ENCODE data around the gene MYH9. TPM values are rescaled to one million over a fixed set of nuclear protein-coding genes. Genes with fewer than 3 reads are reported as not detected.

The MYH9 gene
- total RNA-seq, 1 donor from 2014 or later: 544 TPM

- DNase-seq (ENCODE audit: low spot score): peak; percentile 67
Observed at GRCh38 chr22:36386900-36387708, 663 bp downstream of the MYH9 start.

GRCh38 chr22:36386351-36386899 lies 1.3 kb downstream of the MYH9 start:
- DNase-seq (ENCODE audit: low spot score): peak; percentile 41

- DNase-seq (ENCODE audit: low spot score): peak; percentile 56
Observed at GRCh38 chr22:36385491-36386350, 2.0 kb downstream of the MYH9 start.

GRCh38 chr22:36384766-36385481 lies 2.8 kb downstream of the MYH9 start:
- DNase-seq (ENCODE audit: low spot score): no peak

GRCh38 chr22:36383110-36383581 lies 4.6 kb downstream of the MYH9 start:
- DNase-seq (ENCODE audit: low spot score): peak; percentile 65

- DNase-seq (ENCODE audit: low spot score): no peak
Observed at GRCh38 chr22:36381513-36382128, 6.1 kb downstream of the MYH9 start.

GRCh38 chr22:36379593-36380361 lies 8.0 kb downstream of the MYH9 start:
- DNase-seq (ENCODE audit: low spot score): no peak

- no peak for DNase-seq (ENCODE audit: low spot score)
Observed at GRCh38 chr22:36378869-36379217, 8.9 kb downstream of the MYH9 start.

- no peak for DNase-seq (ENCODE audit: low spot score)
Observed at GRCh38 chr22:36378080-36378868, 9.5 kb downstream of the MYH9 start.

- no peak for DNase-seq (ENCODE audit: low spot score)
Observed at GRCh38 chr22:36377022-36377631, 10.6 kb downstream of the MYH9 start.

- no peak for DNase-seq (ENCODE audit: low spot score)
Observed at GRCh38 chr22:36376265-36376664, 11.5 kb downstream of the MYH9 start.

- DNase-seq (ENCODE audit: low spot score): no peak
Observed at GRCh38 chr22:36375071-36375980, 12.4 kb downstream of the MYH9 start.

- no peak for DNase-seq (ENCODE audit: low spot score)
Observed at GRCh38 chr22:36374603-36375024, 13.2 kb downstream of the MYH9 start.

- DNase-seq (ENCODE audit: low spot score): no peak
Observed at GRCh38 chr22:36373258-36373579, 14.5 kb downstream of the MYH9 start.

- DNase-seq (ENCODE audit: low spot score): no peak
Observed at GRCh38 chr22:36371920-36372319, 15.8 kb downstream of the MYH9 start.

- DNase-seq (ENCODE audit: low spot score): peak; percentile 78
Observed at GRCh38 chr22:36369922-36370791, 17.6 kb downstream of the MYH9 start.
